Measurements from ENCODE around the gene FUT9. TPM values are rescaled to one million over a fixed set of nuclear protein-coding genes. Genes with fewer than 3 reads are reported as not detected.

Gene FUT9
- total and polyA plus RNA-seq, 11 donors: 0.02 TPM; not detected in 10

DNA sequence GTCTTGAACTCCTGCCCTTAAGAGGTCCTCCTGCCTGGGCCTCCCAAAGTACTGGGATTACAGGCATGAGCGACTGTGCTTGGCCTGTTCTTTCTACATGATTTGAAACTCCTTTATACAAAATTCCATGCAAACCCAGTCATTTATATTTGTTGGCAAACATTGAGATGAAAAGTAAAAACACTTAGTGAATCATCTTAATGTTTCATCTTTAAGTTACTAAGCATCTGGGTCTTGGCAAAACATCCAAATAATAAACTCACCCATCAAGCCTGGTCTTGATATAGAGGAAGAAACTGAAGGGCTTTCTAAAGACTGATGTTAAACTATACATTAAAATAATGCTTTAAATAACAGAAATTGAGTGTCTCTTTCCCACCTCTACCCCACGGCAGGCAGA, 95.1 kb downstream of the FUT9 start:
- no peaks in the 10 kb centered on the region for H3K9me3 ChIP-seq
- no peak overlapping the region for H3K4me3 ChIP-seq
- no peak overlapping the region for H3K27ac ChIP-seq
- no peaks in the 10 kb centered on the region for H3K36me3 ChIP-seq
- H3K4me1 ChIP-seq: no peaks in the 10 kb centered on the region
- 72 to 78% (median 74%) methylated on average over 2 of the region's 2 CpGs for WGBS, 4 donors
- no peaks in the 10 kb centered on the region for H3K27me3 ChIP-seq
- TF ChIP-seq, protein P1, sequence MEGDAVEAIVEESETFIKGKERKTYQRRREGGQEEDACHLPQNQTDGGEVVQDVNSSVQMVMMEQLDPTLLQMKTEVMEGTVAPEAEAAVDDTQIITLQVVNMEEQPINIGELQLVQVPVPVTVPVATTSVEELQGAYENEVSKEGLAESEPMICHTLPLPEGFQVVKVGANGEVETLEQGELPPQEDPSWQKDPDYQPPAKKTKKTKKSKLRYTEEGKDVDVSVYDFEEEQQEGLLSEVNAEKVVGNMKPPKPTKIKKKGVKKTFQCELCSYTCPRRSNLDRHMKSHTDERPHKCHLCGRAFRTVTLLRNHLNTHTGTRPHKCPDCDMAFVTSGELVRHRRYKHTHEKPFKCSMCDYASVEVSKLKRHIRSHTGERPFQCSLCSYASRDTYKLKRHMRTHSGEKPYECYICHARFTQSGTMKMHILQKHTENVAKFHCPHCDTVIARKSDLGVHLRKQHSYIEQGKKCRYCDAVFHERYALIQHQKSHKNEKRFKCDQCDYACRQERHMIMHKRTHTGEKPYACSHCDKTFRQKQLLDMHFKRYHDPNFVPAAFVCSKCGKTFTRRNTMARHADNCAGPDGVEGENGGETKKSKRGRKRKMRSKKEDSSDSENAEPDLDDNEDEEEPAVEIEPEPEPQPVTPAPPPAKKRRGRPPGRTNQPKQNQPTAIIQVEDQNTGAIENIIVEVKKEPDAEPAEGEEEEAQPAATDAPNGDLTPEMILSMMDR (IDR thresholded peaks at IDR 0.05): no peak
- no peak for TF ChIP-seq POLR2A (IDR thresholded peaks at IDR 0.05)
- ATAC-seq (no peak), DNase-seq (no peak)
- intact Hi-C loops (cut with DNase I): no loop called here

DNA sequence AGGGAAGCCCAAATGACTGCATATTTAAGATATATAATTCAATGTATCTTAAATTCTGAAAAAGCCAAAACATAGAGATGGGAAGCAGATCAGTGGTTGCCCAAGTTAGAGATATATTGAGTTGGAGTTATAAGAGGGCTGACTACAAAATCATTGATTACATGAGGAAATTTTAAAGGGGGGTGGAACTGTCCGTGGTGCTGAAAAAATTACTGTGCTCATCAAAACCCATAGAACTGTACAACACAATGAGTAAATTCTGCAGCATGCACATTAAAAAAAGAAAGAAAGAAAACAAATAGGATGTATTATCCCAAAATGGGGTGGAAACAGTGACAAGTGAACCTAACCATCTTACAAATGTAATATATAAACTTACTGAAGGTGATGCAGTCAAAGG, 100.9 kb downstream of the FUT9 start:
- WGBS, 4 donors: 13 to 25% (median 18%) methylated on average over 1 of the region's 1 CpG
- Histone ChIP-seq H3K4me1 (no peaks in the 10 kb centered on the region), H3K27me3 (no peaks in the 10 kb centered on the region), H3K9me3 (no peaks in the 10 kb centered on the region), H3K4me3 (no peak overlapping the region), H3K27ac (no peak overlapping the region), H3K36me3 (no peaks in the 10 kb centered on the region)
- no peak for ATAC-seq
- no peak for DNase-seq
- TF ChIP-seq, protein P1 (IDR thresholded peaks at IDR 0.05): no peak
- TF ChIP-seq POLR2A (IDR thresholded peaks at IDR 0.05): no peak
- intact Hi-C loops (cut with DNase I): no loop called here

DNA sequence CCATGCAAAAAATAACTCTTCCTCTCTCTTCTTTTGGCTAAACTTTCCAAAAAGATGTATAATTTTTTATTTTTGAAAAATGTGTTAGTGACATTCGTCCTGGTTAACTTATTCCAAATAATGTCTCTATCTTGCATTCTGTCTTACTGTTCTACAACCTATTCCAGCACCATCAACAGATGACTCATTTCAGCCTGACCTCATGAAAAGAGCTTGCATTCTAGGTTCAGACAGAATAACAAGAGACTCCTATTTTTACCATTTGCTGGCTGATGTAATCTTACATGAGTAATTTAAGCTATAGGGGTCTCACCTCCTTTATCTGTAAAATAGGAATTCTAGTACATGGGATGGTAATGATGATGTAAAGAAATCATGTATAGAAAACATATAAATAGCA, 109.0 kb downstream of the FUT9 start:
- Histone ChIP-seq H3K27ac (no peak overlapping the region), H3K4me1 (no peaks in the 10 kb centered on the region), H3K27me3 (no peaks in the 10 kb centered on the region), H3K36me3 (no peaks in the 10 kb centered on the region), H3K4me3 (no peak overlapping the region), H3K9me3 (peaks cover 0 to 6% (median 0%) of the 10 kb centered on the region in 12 donors)
- ATAC-seq (no peak), DNase-seq (no peak)
- intact Hi-C loops (cut with DNase I): no loop called here
- WGBS, 4 donors: 26 to 38% (median 32%) methylated on average over 1 of the region's 1 CpG
- TF ChIP-seq, protein P1 (IDR thresholded peaks at IDR 0.05): no peak
- no peak for TF ChIP-seq POLR2A (IDR thresholded peaks at IDR 0.05)

DNA sequence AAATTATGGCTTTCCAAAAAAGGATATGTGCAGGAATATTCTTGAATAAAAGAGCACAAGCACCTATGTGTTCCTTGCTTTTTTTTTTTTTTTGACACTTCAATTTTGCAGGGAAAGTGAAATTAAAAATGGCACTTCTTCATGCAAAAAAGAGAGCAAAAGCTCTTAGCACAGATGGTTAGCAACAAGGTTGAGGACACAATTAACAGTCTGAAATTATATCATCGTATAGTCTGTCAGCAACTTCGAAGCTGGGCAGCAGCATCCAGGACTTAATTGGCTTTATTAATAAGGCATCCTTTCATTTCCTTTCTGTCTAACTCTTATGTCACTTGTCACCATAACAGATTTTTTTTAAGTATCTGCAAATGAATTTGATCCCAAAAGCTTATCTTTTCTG, 122.6 kb downstream of the FUT9 start:
- Histone ChIP-seq H3K27me3 (no peaks in the 10 kb centered on the region), H3K9me3 (no peaks in the 10 kb centered on the region), H3K27ac (no peak overlapping the region), H3K4me3 (no peak overlapping the region), H3K4me1 (no peaks in the 10 kb centered on the region), H3K36me3 (no peaks in the 10 kb centered on the region)
- WGBS, 4 donors: 79 to 85% (median 82%) methylated on average over 2 of the region's 2 CpGs
- TF ChIP-seq, protein P1 (IDR thresholded peaks at IDR 0.05): no peak
- no peak for TF ChIP-seq POLR2A (IDR thresholded peaks at IDR 0.05)
- intact Hi-C loops (cut with DNase I): no loop called here
- no peak for DNase-seq
- no peak for ATAC-seq
